GM18508 (cell line): ENCODE data around the gene ATP12A.
"Not testable (repeated sequence)": the region's sequence is repeated elsewhere in the genome, so short reads cannot be mapped to it uniquely, and the experiment has no call there.

ENCODE experiments used
- ATAC-seq: cut with Tn5 transposase; IDR thresholded peaks from one replicate; pipeline ENCODE4 v1.9.1; 2021; ENCODE audit warnings: moderate number of reproducible peaks; ENCODE audit not compliant: insufficient read depth, unreplicated experiment

The ATP12A gene

DNA sequence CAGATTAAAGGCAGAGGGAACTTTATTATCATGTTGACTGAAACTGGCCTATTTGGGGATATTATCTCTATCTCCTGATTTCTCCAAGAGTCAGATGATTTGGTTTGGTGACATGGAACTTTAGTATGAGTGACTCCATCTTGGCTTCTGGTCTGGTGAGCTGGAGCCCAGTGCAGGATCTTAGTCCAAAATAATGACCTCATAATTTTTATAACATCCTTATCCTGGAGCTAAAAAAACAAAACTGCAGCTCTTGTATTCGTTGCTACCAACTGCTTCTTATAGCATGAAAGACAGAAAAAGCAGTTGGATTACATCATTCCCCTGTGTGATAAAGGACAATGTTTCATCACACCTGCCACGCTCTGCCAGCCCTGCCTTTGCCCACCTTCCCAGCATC is 44.5 kb downstream of the ATP12A start:
- no peak for ATAC-seq

DNA sequence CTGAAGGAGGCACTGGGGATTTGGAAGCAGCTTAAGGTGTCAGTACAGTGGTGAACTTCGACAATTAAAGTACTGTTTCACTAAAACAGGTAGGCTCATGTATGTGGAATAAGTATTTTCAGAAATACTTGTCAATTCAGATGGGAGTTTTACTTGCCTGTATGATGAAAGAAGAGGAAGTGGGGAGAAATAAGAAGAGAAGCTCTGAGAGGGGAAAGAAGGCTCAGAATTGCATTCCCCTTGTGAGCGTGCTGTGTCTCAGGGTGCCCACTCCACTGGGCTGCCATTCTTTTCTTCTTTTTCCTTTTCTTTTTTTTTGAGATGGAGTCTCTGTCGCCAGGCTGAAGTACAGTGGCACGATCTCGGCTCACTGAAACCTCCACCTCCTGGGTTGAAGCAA is 45.2 kb downstream of the ATP12A start:
- ATAC-seq: no peak

DNA sequence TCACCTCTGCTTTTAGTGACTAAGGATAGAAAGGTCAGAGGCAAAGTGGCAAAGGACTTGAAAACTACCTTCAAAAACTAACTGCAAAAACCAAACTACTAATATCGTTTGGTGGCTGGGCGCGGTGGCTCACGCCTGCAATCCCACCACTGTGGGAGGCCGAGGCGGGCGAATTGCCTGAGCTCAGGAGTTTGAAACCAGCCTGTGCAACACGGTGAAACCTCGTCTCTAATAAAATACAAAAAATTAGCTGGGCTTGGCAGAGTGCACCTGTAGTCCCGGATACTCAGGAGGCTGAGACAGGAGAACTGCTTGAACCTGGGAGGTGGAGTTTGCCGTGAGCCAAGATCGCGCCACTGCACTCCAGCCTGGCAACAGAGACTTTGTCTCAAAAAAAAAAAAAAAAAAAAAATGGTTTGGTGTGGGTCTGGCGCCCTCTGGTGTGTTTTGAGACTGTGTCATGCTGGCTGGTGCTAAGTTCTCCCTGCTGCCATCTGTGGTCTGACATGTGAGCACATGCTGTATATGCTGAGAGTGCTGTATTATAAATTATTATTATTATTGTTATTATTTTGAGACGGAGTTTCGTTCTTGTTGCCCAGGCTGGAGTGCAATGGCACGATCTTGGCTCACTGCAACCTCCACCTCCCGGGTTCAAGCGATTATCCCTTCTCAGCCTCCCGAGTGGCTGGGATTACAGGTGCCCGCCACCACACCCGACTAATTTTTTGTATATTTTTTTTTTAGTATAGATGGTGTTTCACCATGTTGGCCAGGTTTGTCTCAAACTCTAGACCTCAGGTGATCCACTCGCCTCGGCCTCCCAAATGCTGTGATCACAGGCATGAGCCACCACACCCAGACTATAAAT is 47.8 kb downstream of the ATP12A start:
- ATAC-seq: peak; percentile 69

DNA sequence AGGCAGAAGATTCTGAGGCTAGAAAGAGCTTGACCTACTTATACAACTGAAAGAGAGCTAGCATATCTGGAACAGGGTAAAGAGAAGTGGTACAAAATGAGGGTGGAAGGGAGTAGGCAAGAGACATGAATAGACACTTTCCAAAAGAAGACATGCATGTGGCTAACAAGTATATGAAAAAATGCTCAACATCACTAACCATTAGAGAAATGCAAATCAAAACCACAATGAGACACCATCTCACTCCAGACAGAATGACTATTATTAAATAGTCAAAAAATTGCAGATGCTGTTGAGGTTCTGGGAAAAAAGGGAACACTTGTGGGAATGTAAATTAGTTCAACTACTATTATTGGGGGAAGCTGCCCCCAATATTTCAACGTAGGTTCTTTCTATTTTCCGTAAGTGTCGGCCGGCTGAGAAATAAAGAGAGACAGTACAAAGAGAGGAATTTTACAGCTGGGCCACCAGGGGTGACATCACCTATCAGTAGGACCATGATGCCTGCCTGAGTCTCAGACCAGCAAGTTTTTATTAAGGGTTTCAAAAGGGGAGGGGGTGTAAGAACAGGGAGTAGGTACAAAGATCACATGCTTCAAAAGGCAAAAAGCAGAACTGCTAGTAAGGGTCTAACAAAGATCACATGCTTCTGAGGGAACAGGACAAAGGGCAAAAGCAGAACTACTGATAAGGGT is 50.8 kb downstream of the ATP12A start:
- not testable (repeated sequence) for ATAC-seq

DNA sequence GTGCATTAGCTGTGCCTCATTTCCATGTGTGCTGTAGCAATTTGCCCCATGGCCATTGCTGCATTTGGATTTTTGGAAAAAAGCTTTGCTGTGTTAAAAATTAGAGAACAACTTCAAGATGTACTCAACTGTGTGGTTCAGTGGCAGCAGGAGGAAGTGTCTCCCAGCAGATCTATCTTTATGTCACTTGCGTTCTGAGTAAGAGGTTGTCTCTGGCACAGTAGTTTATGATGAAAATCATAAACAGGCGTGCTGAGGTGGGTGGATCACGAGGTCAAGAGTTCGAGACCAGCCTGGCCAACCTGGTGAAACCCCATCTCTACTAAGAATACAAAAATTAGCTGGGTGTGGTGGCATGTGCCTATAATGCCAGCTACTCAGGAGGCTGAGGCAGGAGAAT is 54.7 kb downstream of the ATP12A start:
- no peak for ATAC-seq

DNA sequence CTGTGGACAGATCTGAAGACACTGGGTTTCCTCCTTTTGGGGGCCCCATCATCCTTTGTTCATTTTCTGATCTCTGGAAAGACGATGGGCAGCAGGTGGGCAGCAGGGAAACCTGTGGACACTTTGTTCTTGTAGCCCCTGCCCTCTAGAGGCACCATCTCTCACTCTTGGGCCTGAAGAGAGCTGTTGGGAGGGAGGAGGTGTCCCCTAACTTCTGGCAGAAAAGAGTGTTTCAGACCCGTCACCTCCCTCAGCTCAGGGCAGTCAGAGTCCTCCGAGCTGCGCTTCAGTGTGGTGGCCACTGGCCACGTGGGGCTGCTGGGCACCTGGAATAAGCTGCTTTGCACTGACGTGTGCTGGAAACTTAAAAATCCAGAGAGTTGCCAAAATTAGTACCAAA is 56.8 kb downstream of the ATP12A start:
- no peak for ATAC-seq

DNA sequence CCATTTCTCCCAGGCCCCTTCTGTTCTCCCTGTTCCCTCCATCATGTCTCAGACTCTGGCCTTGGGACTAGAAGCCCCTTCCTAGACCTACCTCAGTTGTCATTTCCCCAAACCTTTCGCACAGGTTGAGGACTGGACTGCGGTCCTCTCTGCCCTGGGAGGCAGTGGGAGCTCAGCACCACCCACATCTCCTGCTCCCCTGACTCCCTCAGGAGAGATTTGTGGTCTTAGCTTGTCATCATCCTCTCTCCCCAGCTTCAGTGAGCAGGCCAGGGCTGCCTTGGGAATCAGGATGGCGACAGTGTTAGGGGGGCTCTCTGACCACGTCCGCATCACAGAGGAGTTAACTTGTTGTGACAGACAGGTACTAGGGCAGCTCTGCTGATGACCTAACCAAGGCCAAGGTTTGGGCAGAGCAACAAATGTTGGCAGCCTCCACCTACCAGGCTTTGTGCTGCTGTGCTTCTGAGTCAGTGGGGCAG is 58.2 kb downstream of the ATP12A start:
- ATAC-seq: no peak

DNA sequence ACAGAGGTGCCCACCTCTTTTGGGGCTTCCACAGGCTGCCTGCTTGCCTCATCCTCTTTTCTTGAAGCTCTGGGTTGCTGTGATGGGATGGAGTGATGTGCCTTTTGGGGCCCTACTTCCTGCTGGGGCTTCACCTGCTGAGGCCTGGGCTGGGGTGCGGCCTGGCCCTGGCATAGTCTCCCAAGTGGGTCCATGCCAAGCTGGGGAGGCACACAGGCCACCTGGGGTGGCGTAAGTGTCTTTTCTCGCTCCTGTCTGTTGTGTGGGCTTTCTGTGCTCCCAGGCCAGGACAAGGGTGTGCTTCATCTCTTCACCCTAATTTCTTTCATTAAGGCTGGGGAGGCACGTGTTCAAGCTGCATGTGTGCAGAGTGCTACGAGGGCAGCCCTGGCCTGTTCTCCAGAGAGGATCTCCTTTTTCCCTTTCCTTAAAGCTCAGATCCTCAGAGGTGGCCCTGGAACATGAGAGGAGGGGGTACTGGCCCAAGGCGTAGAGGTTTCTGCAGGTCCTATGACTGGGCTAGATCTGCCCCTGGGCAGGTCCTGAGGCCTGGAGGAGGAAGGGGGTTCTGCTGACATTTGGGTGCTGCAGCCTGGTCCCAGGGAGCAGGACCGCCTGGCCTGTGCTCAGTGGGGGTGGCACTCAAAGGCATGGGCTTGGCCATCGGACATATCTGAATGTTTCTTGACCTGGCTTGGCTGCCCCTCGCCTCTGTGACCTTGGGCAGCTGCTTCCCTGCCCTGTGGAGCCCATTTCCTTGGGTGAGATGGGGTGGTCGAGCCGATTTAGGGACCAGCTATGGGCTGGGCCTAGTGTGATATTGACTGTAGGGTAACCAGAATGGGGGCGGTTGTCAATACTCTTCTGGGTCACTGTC is 60.0 kb downstream of the ATP12A start:
- ATAC-seq: no peak

DNA sequence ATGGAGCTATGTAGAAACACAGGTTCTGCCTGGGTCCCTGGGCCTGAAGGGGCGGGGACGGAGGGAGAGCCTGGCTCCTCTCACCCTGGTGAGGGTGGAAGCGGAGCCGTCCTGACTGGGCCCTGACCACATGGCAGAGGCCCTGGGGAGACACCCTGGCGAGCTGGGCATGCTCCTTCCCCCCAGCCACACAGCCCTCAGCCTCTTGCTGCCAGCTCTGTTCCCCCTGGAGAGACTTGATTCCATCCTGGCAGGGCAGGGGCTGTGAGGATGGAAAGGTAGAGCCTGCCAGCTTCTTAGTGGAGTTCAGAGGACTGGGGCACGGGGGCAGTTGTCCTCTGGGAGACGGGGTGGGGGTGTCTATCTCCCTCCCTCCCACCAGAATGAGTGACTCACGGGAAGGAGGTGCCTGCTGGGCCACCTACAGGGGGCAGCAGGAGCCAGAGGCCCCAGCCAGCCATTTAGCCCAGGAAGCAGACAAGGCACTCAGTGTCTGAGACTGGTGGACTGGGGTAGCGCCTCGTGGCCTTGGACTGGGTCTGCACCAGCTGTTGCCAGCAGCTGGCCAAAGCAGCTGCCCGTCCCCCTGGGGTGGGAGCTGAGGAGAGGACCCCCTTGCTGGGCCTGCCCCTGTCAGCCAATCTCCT is 60.9 kb downstream of the ATP12A start:
- no peak for ATAC-seq

DNA sequence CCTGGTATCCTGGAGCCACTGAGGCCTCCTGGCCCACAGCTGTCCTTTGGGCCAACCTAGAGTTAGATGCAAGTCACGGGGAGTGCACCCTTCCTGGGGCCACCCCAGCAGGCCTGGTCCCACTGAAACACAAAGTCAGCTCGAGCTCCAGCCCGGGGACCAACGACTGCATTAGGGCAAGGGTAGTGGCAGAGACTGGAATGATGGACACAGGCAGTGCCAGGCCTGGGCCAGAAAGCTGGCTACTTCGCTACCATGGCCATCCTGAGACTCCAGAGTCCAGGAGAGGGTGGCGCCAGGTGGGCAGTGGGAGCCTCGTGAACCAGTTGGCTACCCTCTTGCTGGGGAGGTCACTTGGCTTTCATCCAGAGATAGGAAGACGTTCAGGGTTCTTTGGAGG is 61.6 kb downstream of the ATP12A start:
- no peak for ATAC-seq

DNA sequence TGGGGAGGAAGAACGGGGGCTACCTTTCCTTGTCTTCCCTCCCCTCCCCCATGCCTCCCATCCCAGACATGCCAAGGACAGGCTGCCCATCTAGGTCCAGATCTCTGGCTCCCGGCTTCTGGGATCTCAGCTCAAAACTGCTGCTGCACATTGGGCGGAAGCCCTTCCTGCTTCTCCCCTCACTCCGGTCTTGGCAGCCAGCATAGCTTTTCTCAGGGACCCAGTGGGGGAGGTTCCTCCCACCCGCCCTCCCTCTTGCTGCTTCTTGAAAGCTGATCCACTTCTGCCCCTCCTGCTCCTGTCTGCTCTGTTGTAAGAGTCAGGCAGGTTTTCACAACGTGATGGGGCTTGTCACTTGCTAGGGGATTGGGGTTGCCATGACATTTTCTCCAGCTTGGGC is 62.1 kb downstream of the ATP12A start:
- no peak for ATAC-seq

DNA sequence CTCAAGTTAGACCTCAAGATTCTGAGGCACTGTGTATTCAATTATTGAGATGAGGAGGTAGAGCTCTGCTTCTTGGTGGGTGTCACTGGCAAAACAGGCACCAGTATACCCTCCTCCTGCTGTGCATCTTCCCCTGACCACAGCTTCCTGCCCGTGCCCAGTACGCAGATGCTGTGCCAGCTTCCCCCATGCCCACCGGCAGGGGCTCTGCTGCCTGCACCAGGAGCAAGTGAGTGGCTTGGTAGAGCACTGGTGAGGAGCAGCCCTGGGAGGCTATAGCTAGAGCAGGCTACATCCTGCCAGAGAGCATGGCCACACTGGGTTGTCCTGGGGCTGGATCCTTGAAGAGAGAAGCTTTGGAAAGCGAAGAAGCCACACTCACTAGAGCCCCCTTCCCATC is 62.8 kb downstream of the ATP12A start:
- ATAC-seq: no peak

DNA sequence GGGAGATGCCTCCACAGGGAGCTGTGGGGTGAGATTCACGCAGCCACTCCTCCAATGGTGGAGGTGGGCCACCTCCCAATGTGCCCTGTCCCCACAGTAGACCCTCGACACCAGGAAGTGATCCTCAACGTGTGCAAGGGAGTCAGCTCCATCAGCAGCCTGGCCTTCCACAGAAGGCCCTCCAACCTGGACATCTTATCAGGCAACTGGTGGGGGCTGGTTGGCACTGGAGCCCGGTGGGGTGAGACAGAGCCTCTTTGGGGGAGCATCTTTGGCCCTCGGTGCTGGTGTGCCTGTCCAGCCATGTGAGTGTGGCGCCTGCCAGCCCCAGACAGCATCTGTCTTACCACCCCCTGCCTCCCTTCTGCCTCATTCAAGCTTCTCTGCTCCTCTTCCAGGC is 64.0 kb downstream of the ATP12A start:
- no peak for ATAC-seq

DNA sequence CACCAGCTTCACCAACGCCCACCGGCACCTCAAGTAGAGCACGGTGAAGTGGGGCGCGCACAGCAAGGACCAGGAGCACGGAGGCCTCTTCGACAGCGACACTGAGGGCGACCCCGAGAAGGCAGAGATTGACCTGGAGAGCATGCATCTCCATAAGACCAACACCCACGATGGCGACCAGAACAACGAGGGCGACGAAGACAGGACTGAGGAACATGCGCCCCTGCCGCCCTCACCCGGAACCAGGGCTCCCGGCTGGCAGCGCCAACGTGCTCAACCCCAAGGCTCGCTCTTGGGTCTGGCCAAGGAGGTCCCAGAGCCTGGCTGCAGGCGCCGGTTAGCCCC is 65.3 kb downstream of the ATP12A start:
- ATAC-seq: no peak

DNA sequence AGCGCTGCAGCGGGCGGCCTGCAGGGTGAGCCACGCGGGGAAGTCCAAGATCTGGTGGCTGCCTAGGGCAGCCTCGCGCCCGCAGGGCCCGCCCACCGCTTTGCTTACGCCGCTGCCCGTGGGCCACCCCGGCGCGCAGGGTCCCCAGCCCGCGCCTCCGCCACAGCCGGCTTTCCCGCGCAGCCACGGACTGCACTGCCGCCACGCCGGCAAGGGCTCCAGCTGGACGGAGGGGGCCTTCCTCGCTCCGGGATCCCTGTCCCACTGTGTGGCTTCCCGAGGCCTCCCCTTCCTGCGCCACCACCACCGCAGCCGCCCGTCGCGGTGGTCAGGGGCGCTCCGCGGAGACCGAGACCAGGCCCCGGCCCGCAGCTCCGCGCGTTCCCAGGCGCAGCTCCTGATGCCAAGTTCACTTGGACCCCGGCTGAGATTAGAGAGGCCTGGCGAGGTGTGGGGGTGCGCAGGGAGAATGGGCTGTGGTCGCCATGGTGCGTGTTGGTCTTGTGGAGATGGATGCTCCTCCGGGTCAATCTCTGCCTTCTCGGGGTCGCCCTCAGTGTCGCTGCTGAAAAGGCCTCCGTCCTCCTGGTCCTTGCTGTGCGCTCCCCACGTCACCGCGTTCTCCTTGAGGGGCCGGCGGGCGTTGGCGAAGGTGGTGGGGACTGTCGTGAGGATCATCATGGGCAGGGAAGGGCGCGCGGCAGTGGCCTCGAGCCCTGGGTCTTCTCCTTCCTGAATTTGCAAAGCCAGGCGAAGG is 65.8 kb downstream of the ATP12A start:
- ATAC-seq: no peak

DNA sequence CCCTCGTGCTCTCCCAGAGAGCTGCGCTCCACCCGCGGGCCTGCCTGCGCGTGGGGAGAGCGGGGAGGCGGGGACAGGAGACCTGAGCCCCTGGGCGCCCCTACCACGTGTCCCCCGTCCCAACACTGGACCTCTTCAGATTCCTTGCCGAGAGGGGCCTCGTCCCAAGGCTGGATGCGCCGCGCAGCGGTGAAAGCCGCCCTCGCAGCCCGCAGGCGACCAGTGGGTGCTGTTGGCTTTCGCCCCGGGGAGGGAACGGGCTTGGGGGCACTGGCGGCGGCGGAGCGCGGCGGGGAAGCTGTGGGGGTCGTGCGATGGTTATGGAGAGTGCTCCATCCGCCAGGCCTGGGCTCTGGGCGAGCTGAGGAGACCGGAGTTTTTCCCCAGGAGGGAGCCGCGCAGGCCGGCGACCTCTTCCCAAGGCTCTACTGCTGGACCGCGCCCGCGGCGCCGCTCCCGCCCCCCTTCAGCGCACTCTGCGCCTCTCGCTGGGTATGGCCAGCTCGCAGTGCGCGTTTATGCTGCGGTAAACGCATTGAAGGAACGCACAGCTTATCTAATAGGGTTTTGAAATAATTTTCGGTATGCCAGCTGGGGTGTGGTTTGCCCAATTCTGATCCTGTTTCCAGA is 66.5 kb downstream of the ATP12A start:
- ATAC-seq: no peak

DNA sequence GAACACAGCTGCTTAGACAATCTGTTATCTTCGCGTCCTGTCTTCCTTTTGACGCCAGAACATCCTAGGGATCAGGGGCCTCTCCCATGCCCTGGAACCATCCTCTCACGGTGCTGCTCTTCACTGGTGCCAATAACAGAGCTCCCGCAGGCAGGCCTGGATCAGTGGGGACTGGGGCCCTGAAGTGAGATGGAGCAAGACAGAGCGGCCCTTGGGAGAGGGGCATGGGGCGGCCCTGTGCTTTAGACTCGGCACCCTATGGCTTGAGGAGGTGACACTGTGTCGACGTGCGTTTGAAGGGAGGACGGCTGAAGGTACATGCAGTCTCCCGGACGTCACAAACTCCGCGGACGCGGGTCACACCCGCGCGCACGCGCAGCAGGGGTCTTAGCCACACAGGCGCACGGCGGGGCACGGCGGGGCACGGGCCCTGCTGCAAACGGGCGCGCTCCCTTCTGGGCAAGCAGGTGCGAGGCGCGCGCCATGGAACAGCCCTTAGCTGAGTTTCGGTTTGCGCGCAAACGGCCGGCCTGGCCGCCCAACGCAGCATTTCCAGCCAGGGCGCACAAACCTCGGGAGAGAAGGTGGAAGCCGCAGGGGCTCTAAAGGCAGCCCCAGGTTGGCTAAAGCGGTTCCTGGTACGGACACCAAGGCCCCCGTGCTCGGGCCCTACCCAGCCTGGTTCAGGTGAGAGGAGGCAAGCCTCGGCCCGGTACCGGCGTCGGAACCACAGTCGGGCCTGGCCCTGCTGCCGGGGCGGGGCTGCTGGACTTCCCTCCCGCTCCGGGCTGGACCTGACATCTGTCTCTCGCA is 67.2 kb downstream of the ATP12A start:
- no peak for ATAC-seq

DNA sequence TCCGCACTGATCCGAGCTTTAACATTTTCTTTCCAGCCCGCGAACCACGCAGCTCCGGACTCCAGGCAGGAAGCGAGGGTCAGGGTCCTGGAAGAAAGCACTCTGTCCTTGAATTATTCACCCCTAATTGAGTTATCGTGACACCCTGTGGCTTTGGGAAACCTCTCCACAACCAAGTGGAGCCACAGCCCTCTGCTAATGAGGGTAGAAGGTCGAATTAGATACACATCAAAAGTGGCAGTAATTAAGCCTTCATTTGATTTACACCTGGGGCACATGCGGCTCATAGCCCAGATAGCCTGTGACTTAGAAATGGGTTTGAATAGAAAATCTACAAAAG is 67.8 kb downstream of the ATP12A start:
- ATAC-seq: no peak

DNA sequence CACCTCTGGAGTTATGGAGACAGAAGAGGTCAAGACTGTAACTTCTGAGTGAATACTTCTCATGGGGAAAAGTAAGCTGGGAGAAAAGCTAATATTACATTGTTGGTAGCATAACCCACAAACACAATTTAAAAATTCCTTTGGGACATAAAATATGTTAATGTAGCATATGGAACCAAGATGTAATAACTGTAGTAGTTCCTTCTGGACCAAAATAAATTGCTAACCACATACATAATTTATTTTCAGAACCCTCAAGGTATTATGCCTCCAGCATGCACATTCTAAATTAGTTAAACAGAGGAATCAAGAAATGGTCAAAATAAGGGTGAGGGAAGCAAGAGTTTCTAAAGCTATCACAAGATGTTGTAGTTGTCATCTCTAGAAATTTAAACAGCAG is 79.0 kb downstream of the ATP12A start:
- no peak for ATAC-seq
